ENCODE results near the gene IL22RA2. TPM values are rescaled to one million over a fixed set of nuclear protein-coding genes. Genes with fewer than 3 reads are reported as not detected.

The IL22RA2 gene
- total RNA-seq, 6 experiments from 2014 or later, result not detected

GRCh38 chr6:137116807-137117206 lies 56.6 kb downstream of the IL22RA2 start:
- no peak overlapping the region for H3K27ac ChIP-seq
- WGBS (ENCODE audit: insufficient coverage, low coverage, low lambda C conversion rate, missing lambda C conversion rate), result 56% methylated on average over 5 of the region's 5 CpGs
- TF ChIP-seq CTCF (IDR thresholded peaks at IDR 0.05) (no peak), POLR2A (IDR thresholded peaks at IDR 0.05) (no peak)

GRCh38 chr6:137115658-137116057 lies 57.8 kb downstream of the IL22RA2 start:
- 70% methylated on average over 2 of the region's 2 CpGs for WGBS (ENCODE audit: insufficient coverage, low coverage, low lambda C conversion rate, missing lambda C conversion rate)
- Histone ChIP-seq H3K4me1 (no peaks in the 10 kb centered on the region), H3K27me3 (no peaks in the 10 kb centered on the region), H3K4me3 (no peak overlapping the region), H3K27ac (no peak overlapping the region), H3K36me3 (no peaks in the 10 kb centered on the region), H3K9me3 (no peaks in the 10 kb centered on the region)
- ATAC-seq, result peak in 3 of 4 donors; percentile 30 to 55 (median 43)
- no peak for DNase-seq
- no peak for TF ChIP-seq CTCF (IDR thresholded peaks at IDR 0.05)
- no peak for TF ChIP-seq POLR2A (IDR thresholded peaks at IDR 0.05)
- intact Hi-C loops (cut with DNase I), result no loop called here

More at GRCh38 chr6:137116807-137117206, 56.6 kb downstream of the IL22RA2 start:
- H3K4me1 ChIP-seq, result no peaks in the 10 kb centered on the region
- H3K4me3 ChIP-seq, result no peak overlapping the region
- H3K9me3 ChIP-seq, result no peaks in the 10 kb centered on the region
- ATAC-seq (peak; percentile 41 to 70 (median 55)), DNase-seq (peak in 2 of 3 donors; percentile 29 to 65)
- intact Hi-C loops (cut with DNase I), result no loop called here
- H3K27me3 ChIP-seq, result no peaks in the 10 kb centered on the region
- H3K36me3 ChIP-seq, result no peaks in the 10 kb centered on the region

GRCh38 chr6:137112067-137112355 lies 61.4 kb downstream of the IL22RA2 start:
- H3K9me3 ChIP-seq, result no peaks in the 10 kb centered on the region
- 81% methylated on average over 5 of the region's 5 CpGs for WGBS (ENCODE audit: insufficient coverage, low coverage, low lambda C conversion rate, missing lambda C conversion rate)
- ATAC-seq (no peak), DNase-seq (no peak)
- H3K36me3 ChIP-seq, result no peaks in the 10 kb centered on the region
- no peaks in the 10 kb centered on the region for H3K4me1 ChIP-seq
- TF ChIP-seq POLR2A (IDR thresholded peaks at IDR 0.05) (no peak), CTCF (IDR thresholded peaks at IDR 0.05) (no peak)
- no peak overlapping the region for H3K4me3 ChIP-seq
- no peaks in the 10 kb centered on the region for H3K27me3 ChIP-seq
- intact Hi-C loops (cut with DNase I), result no loop called here
- no peak overlapping the region for H3K27ac ChIP-seq

GRCh38 chr6:137111296-137112066 lies 62.0 kb downstream of the IL22RA2 start:
- H3K4me1 ChIP-seq, result no peaks in the 10 kb centered on the region
- no peak overlapping the region for H3K27ac ChIP-seq
- WGBS (ENCODE audit: insufficient coverage, low coverage, low lambda C conversion rate, missing lambda C conversion rate), result 77% methylated on average over 2 of the region's 2 CpGs
- no peaks in the 10 kb centered on the region for H3K36me3 ChIP-seq
- no peak for DNase-seq
- TF ChIP-seq CTCF (IDR thresholded peaks at IDR 0.05), result no peak
- no peak for TF ChIP-seq POLR2A (IDR thresholded peaks at IDR 0.05)
- ATAC-seq, result no peak
- H3K9me3 ChIP-seq, result no peaks in the 10 kb centered on the region
- no peak overlapping the region for H3K4me3 ChIP-seq
- H3K27me3 ChIP-seq, result no peaks in the 10 kb centered on the region
- intact Hi-C loops (cut with DNase I), result no loop called here
